Ishikawa (cell line): Measurements from ENCODE around the gene RNASE13.
A peak's percentile ranks its signal among the peaks of the same experiment; 100 is the strongest.

Experiments used
- CEBPB ChIP-seq: IDR thresholded peaks from 2 replicates; pipeline ENCODE4 v1.6.1; 2012
- CREB1 ChIP-seq: IDR thresholded peaks from 2 replicates; pipeline ENCODE4 v1.6.1; 2012; ENCODE audit warnings: low read depth
- EGR1 ChIP-seq: IDR thresholded peaks from 2 replicates; pipeline ENCODE4 v1.6.1; 2012
- EP300 ChIP-seq: IDR thresholded peaks from 2 replicates; pipeline ENCODE4 v1.6.1; 2012; ENCODE audit warnings: borderline replicate concordance
- FOXM1 ChIP-seq: IDR thresholded peaks from 2 replicates; pipeline ENCODE4 v1.6.1; 2012; ENCODE audit warnings: low read depth, borderline replicate concordance
- MAX ChIP-seq: IDR thresholded peaks from 2 replicates; pipeline ENCODE4 v1.6.1; 2012
- NFIC ChIP-seq: IDR thresholded peaks from 2 replicates; pipeline ENCODE4 v1.6.1; 2012
- RAD21 ChIP-seq: IDR thresholded peaks from 2 replicates; pipeline ENCODE4 v1.6.1; 2012; ENCODE audit warnings: low read depth
- REST ChIP-seq: IDR thresholded peaks from 2 replicates; pipeline ENCODE4 v1.6.1; 2012; ENCODE audit warnings: low read depth, mild to moderate bottlenecking
- TAF1 ChIP-seq: IDR thresholded peaks from 2 replicates; pipeline ENCODE4 v1.6.1; 2012; ENCODE audit warnings: low read depth, mild to moderate bottlenecking
- TCF12 ChIP-seq: IDR thresholded peaks from 2 replicates; pipeline ENCODE4 v1.6.1; 2012; ENCODE audit warnings: low read depth
- TEAD4 ChIP-seq: IDR thresholded peaks from 2 replicates; pipeline ENCODE4 v1.6.1; 2012
- USF1 ChIP-seq: IDR thresholded peaks from 2 replicates; pipeline ENCODE4 v1.6.1; 2012
- YY1 ChIP-seq: IDR thresholded peaks from 2 replicates; pipeline ENCODE4 v1.6.1; 2012; ENCODE audit warnings: low read depth
- ZBTB7A ChIP-seq: IDR thresholded peaks from 2 replicates; pipeline ENCODE4 v1.6.1; 2012; ENCODE audit warnings: low read depth

RNASE13 gene

GRCh38 chr14:21042918-21043317 lies 8.3 kb upstream of the RNASE13 start:
- TF ChIP-seq TEAD4 (no peak), MAX (no peak), TAF1 (no peak), EGR1 (no peak), USF1 (no peak), YY1 (no peak), CEBPB (no peak), TCF12 (no peak), FOXM1 (no peak)

GRCh38 chr14:21041676-21042433 lies 7.2 kb upstream of the RNASE13 start, which contains the start of gene RNASE7:
RNASE7 (plus strand) TSS chr14:21042362; CDS start chr14:21042993, 631 bp downstream.
- no peak for TF ChIP-seq TEAD4
- no peak for TF ChIP-seq CEBPB
- no peak for TF ChIP-seq YY1
- no peak for TF ChIP-seq RAD21
- TF ChIP-seq REST = no peak
- TF ChIP-seq ZBTB7A = no peak
- no peak for TF ChIP-seq NFIC
- no peak for TF ChIP-seq FOXM1
- TF ChIP-seq EP300 = no peak
- TF ChIP-seq CREB1 = no peak
- no peak for TF ChIP-seq EGR1
- TF ChIP-seq TAF1 = no peak
- TF ChIP-seq MAX = no peak
- TF ChIP-seq TCF12 = no peak
- no peak for TF ChIP-seq USF1

- TF ChIP-seq RAD21 (no peak), FOXM1 (no peak), EGR1 (no peak), TAF1 (no peak), YY1 (no peak), MAX (no peak), EP300 (no peak), TEAD4 (no peak), CREB1 (no peak), REST (no peak), NFIC (no peak), CEBPB (no peak), TCF12 (no peak)
Measured at GRCh38 chr14:21040370-21040925, 5.8 kb upstream of the RNASE13 start.

- TF ChIP-seq NFIC = no peak
- peak; percentile 77 for TF ChIP-seq RAD21
Measured at GRCh38 chr14:21039585-21040369, 5.2 kb upstream of the RNASE13 start.

- no peak for TF ChIP-seq NFIC
- TF ChIP-seq USF1 = no peak
- TF ChIP-seq FOXM1 = no peak
- no peak for TF ChIP-seq ZBTB7A
- TF ChIP-seq TEAD4 = no peak
- TF ChIP-seq TAF1 = no peak
- TF ChIP-seq EGR1 = no peak
- no peak for TF ChIP-seq RAD21
- no peak for TF ChIP-seq EP300
- no peak for TF ChIP-seq CEBPB
- no peak for TF ChIP-seq REST
- no peak for TF ChIP-seq MAX
- no peak for TF ChIP-seq CREB1
- TF ChIP-seq YY1 = no peak
- TF ChIP-seq TCF12 = no peak
Measured at GRCh38 chr14:21038441-21039422, 4.1 kb upstream of the RNASE13 start.
